HepG2 (cell line): ENCODE data around the gene BRD8. TPM values are rescaled to one million over a fixed set of nuclear protein-coding genes. Genes with fewer than 3 reads are reported as not detected.

Experiments
- ATAC-seq: fragments of 200-7000 bp; cut with Tn5 transposase; 3 replicates; pipeline ENCODE4 v1.9.1; 2020; ENCODE audit warnings: mild to moderate bottlenecking, moderate library complexity
- BruUV-seq: library from RNA; stranded (reverse); fragments of 400-500 nt; replicated peaks from 2 replicates; lab custom pipeline; 2021; lab: Mats Ljungman, UMichigan
- CTCF ChIA-PET: fragments of 300-600 bp; formaldehyde crosslinking; extraction: SDS; loops from one replicate; lab custom pipeline; 2021; ENCODE audit warnings: low total read pairs, inconsistent platforms, low intra/inter-chr PET ratio; lab: Yijun Ruan, JAX
- POLR2A ChIA-PET: fragments of 350-600 bp; sonication (Branson Sonifier 250); formaldehyde crosslinking; loops from one replicate; lab custom pipeline; 2020; ENCODE audit warnings: antibody characterized with exemption, inconsistent platforms; lab: Yijun Ruan, JAX
- DNase-seq: peaks from one replicate; pipeline ENCODE4 v3.0.0-alpha.2; 2015; ENCODE audit warnings: low spot score
- FAIRE-seq: peaks from 3 replicates; lab custom pipeline; 2011; peaks lifted over from hg19 to GRCh38; lab: Jason Lieb, UNC
- H2AFZ ChIP-seq: one replicate; pipeline ENCODE4 v1.6.1; 2011; ENCODE audit warnings: low read length, inconsistent platforms
- H3K27ac ChIP-seq: fragments of 300-600 bp; 3 replicates; pipeline ENCODE4 v1.8.0; 2011; ENCODE audit warnings: mixed run types, mild to moderate bottlenecking, mixed read lengths, low read length, inconsistent platforms; ENCODE audit not compliant: insufficient read depth; ENCODE audit errors: extremely low read length
- H3K27me3 ChIP-seq, 2 experiments: fragments of 200-600 bp in 1 of 2; 2 replicates in 1 of 2; 3 replicates in 1 of 2; pipeline versions ENCODE4 v1.6.0 to v1.8.0; 2011; ENCODE audit warnings: low read length in 2 of 2, mild to moderate bottlenecking in 2 of 2, moderate library complexity in 2 of 2, inconsistent platforms in 1 of 2; ENCODE audit not compliant: insufficient read depth in 2 of 2, control insufficient read depth in 1 of 2
- H3K36me3 ChIP-seq, 2 experiments: fragments of 200-600 bp in 1 of 2; replicated peaks in 1 of 2; 2 replicates in 1 of 2; 3 replicates in 1 of 2; pipeline versions ENCODE4 v1.5.1 to v1.8.0; 2011; ENCODE audit warnings: low read length in 2 of 2, inconsistent platforms in 1 of 2; ENCODE audit not compliant: insufficient read depth in 2 of 2, control insufficient read depth in 1 of 2
- H3K4me1 ChIP-seq: 2 replicates; pipeline ENCODE4 v1.5.1; 2012; ENCODE audit warnings: low read length, inconsistent platforms; ENCODE audit not compliant: insufficient read depth
- H3K4me2 ChIP-seq: 2 replicates; pipeline ENCODE4 v1.6.0; 2011; ENCODE audit warnings: low read depth, low read length, inconsistent platforms
- H3K4me3 ChIP-seq, 3 experiments: fragments of 200-600 bp in 1 of 3; sonication (generic), shearing (Covaris generic) in 1 of 3; replicated peaks in 1 of 3; 2 replicates each; pipeline ENCODE4 v1.5.1; 2011 to 2016; ENCODE audit warnings: low read length in 3 of 3, inconsistent platforms in 2 of 3, low read depth in 2 of 3, mild to moderate bottlenecking in 2 of 3, control low read depth in 1 of 3, mixed read lengths in 1 of 3; ENCODE audit not compliant: insufficient read depth in 1 of 3
- H3K79me2 ChIP-seq: one replicate; pipeline ENCODE4 v1.6.1; 2011; ENCODE audit warnings: low read length, inconsistent platforms; ENCODE audit not compliant: insufficient read depth
- H3K9ac ChIP-seq: 2 replicates; pipeline ENCODE4 v1.6.0; 2011; ENCODE audit warnings: mild to moderate bottlenecking, low read depth, low read length, inconsistent platforms; ENCODE audit not compliant: insufficient read depth
- H3K9me3 ChIP-seq: 2 replicates; pipeline ENCODE4 v1.5.1; 2012; ENCODE audit warnings: mild to moderate bottlenecking, low read length
- H4K20me1 ChIP-seq: 2 replicates; pipeline ENCODE4 v1.6.0; 2011; ENCODE audit warnings: inconsistent platforms, mild to moderate bottlenecking, low read length, moderate library complexity; ENCODE audit not compliant: insufficient read depth
- AKAP8 ChIP-seq: sonication (generic); formaldehyde crosslinking; IDR thresholded peaks from 2 replicates; pipeline ENCODE4 v1.5.1; 2020; ENCODE audit warnings: mild to moderate bottlenecking, missing genetic modification reagents
- CCAR2 ChIP-seq: fragments of 200-400 bp; formaldehyde crosslinking; optimal IDR thresholded peaks from 2 replicates; pipeline ENCODE3; 2018; ENCODE audit warnings: low read depth, mild to moderate bottlenecking, low read length, moderate library complexity
- DR1 ChIP-seq: sonication (generic); formaldehyde crosslinking; IDR thresholded peaks from 2 replicates; pipeline ENCODE4 v1.8.0; 2021; ENCODE audit warnings: mild to moderate bottlenecking, missing genetic modification reagents, inconsistent platforms
- RFXAP ChIP-seq: sonication (generic); formaldehyde crosslinking; IDR thresholded peaks from 2 replicates; pipeline ENCODE4 v1.4.0; 2020; ENCODE audit warnings: missing genetic modification reagents, borderline replicate concordance
- RXRB ChIP-seq: IDR thresholded peaks from 2 replicates; pipeline ENCODE4 v1.6.1; 2016; ENCODE audit warnings: borderline replicate concordance, missing genetic modification reagents, missing compliant biosample characterization
- SAP130 ChIP-seq: IDR thresholded peaks from 2 replicates; pipeline ENCODE4 v1.6.1; 2016; ENCODE audit warnings: low read depth
- SIN3A ChIP-seq: IDR thresholded peaks from 2 replicates; pipeline ENCODE4 v1.6.1; 2011; ENCODE audit warnings: low read depth, mild to moderate bottlenecking, control low read depth, low read length, borderline replicate concordance
- YEATS4 ChIP-seq: sonication (generic); formaldehyde crosslinking; IDR thresholded peaks from 2 replicates; pipeline ENCODE4 v1.4.0; 2020; ENCODE audit warnings: missing genetic modification reagents, borderline replicate concordance
- ZNF335 ChIP-seq: sonication (generic); formaldehyde crosslinking; IDR thresholded peaks from 2 replicates; pipeline ENCODE4 v1.4.0; 2020; ENCODE audit warnings: missing genetic modification reagents
- ZNF350 ChIP-seq: sonication (generic); formaldehyde crosslinking; IDR thresholded peaks from 2 replicates; pipeline ENCODE4 v1.4.0; 2020; ENCODE audit warnings: mild to moderate bottlenecking, low read depth, missing genetic modification reagents, borderline replicate concordance
- ZNF451 ChIP-seq: sonication (generic); formaldehyde crosslinking; IDR thresholded peaks from 2 replicates; pipeline ENCODE4 v1.5.0; 2020; ENCODE audit warnings: mild to moderate bottlenecking, missing genetic modification reagents
- WGBS: methylation state at CpG from one replicate; pipeline ENCODE4 v1.1.6; 2017; ENCODE audit warnings: low lambda C conversion rate; 5-methylcytosine and 5-hydroxymethylcytosine counted together
- in situ Hi-C: cut with HindIII; loops from 2 replicates; pipeline ENCODE4 v1.10.0; 2017; ENCODE audit warnings: low pct_unique_long_range_greater_than_20kb; ENCODE audit not compliant: extremely low pct_ligation_motif_present
- intact Hi-C: fragments of 100-400 bp; cut with micrococcal nuclease; formaldehyde crosslinking; loops from one replicate; pipeline ENCODE4 v1.10.0; 2022; ENCODE audit not compliant: unreplicated experiment
- polyA plus RNA-seq, 8 experiments: library from polyadenylated mRNA; depleted of rRNA in 3 of 8; stranded (reverse) in 7 of 8; unstranded in 1 of 8; fragments of >200 nt; fragmentation: Illumina TruSeq in 4 of 8; extraction: Trizol in 4 of 8; gene quantifications; 2 replicates each; pipeline versions ENCODE4 v1.2.1 to v1.2.3, GENCODE V29; 2011 to 2016; ENCODE audit warnings: low read depth in 4 of 8, missing spikeins in 1 of 8, mixed read lengths in 1 of 8; ENCODE audit not compliant: insufficient read depth in 1 of 8
- total RNA-seq, 5 experiments: library from RNA; depleted of rRNA; stranded (reverse); fragments of >200 nt; fragmentation: Illumina TruSeq; extraction: Trizol; gene quantifications; 2 replicates each; pipeline ENCODE4 v1.2.3, GENCODE V29; 2016; ENCODE audit warnings: low read depth in 1 of 5
- TF ChIP-seq, protein P1 (sequence below): sonication (generic); formaldehyde crosslinking; IDR thresholded peaks from 2 replicates; pipeline ENCODE4 v1.9.0; 2021; ENCODE audit warnings: missing genetic modification reagents, mild to moderate bottlenecking, borderline replicate concordance
- TF ChIP-seq, protein P2 (sequence below): sonication (generic); formaldehyde crosslinking; IDR thresholded peaks from 2 replicates; pipeline ENCODE4 v1.8.1; 2023; ENCODE audit warnings: missing genetic modification reagents, inconsistent platforms, borderline replicate concordance
- TF ChIP-seq, protein P3 (sequence below): sonication (generic); formaldehyde crosslinking; conservative IDR thresholded peaks from 2 replicates; pipeline ENCODE4 v1.8.1; 2023; ENCODE audit warnings: missing genetic modification reagents
- TF ChIP-seq, protein P4 (sequence below): sonication (generic); formaldehyde crosslinking; IDR thresholded peaks from 2 replicates; pipeline ENCODE4 v1.8.0; 2022; ENCODE audit warnings: mild to moderate bottlenecking, missing genetic modification reagents
- TF ChIP-seq, protein P5 (sequence below): IDR thresholded peaks from 2 replicates; pipeline ENCODE4 v1.6.1; 2016; ENCODE audit warnings: low read depth, control low read depth
- TF ChIP-seq, protein P6 (sequence below): IDR thresholded peaks from 2 replicates; pipeline ENCODE4 v1.6.1; 2016; ENCODE audit warnings: mild to moderate bottlenecking, missing biosample characterization, missing genetic modification reagents

BRD8 gene
- total and polyA plus RNA-seq, 2 of the 13 experiments (the other 11 are each of a cell fraction or from before 2014, with no cell fraction given) = 62.5 to 71.1 TPM

DNA sequence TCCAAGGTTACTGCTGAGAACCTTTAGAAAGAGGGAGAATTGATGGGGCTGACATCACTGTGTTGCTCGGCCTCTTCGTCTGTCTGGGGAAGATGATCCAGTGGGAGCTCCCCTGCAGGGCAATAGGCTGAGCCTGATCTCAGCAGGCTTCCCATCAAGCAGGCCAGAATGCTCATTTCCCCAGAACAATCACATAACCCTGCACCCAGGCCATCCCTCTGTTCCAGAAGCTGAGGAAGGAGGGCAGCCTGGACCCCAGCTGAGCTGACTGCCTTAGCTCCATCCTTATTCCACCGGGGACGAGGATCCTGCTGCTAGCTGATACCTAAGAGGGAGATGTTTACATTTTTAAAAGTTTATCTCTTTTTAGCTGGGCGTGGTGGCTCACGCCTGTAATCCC, 46.3 kb upstream of the BRD8 start:
- peaks cover 17% of the 10 kb centered on the region; the same call in 1 of the 2 replicates for H3K9me3 ChIP-seq
- ATAC-seq (no peak), DNase-seq (no peak), FAIRE-seq (no peak)
- no peak overlapping the region for H3K27ac ChIP-seq
- no peaks in the 10 kb centered on the region for H4K20me1 ChIP-seq
- TF ChIP-seq DR1 (CRISPR knock-in tag) (no peak), RFXAP (no peak), YEATS4 (no peak), RXRB (CRISPR knock-in tag) (no peak), ZNF350 (CRISPR knock-in tag) (no peak), SIN3A (no peak), AKAP8 (CRISPR knock-in tag) (no peak), SAP130 (no peak), ZNF335 (no peak), CCAR2 (no peak), ZNF451 (CRISPR knock-in tag) (no peak)
- TF ChIP-seq, protein P1, sequence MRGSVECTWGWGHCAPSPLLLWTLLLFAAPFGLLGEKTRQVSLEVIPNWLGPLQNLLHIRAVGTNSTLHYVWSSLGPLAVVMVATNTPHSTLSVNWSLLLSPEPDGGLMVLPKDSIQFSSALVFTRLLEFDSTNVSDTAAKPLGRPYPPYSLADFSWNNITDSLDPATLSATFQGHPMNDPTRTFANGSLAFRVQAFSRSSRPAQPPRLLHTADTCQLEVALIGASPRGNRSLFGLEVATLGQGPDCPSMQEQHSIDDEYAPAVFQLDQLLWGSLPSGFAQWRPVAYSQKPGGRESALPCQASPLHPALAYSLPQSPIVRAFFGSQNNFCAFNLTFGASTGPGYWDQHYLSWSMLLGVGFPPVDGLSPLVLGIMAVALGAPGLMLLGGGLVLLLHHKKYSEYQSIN (CRISPR knock-in tag) = no peak
- TF ChIP-seq, protein P2, sequence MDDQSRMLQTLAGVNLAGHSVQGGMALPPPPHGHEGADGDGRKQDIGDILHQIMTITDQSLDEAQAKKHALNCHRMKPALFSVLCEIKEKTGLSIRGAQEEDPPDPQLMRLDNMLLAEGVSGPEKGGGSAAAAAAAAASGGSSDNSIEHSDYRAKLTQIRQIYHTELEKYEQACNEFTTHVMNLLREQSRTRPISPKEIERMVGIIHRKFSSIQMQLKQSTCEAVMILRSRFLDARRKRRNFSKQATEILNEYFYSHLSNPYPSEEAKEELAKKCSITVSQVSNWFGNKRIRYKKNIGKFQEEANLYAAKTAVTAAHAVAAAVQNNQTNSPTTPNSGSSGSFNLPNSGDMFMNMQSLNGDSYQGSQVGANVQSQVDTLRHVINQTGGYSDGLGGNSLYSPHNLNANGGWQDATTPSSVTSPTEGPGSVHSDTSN = no peak
- TF ChIP-seq, protein P3, sequence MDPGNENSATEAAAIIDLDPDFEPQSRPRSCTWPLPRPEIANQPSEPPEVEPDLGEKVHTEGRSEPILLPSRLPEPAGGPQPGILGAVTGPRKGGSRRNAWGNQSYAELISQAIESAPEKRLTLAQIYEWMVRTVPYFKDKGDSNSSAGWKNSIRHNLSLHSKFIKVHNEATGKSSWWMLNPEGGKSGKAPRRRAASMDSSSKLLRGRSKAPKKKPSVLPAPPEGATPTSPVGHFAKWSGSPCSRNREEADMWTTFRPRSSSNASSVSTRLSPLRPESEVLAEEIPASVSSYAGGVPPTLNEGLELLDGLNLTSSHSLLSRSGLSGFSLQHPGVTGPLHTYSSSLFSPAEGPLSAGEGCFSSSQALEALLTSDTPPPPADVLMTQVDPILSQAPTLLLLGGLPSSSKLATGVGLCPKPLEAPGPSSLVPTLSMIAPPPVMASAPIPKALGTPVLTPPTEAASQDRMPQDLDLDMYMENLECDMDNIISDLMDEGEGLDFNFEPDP = no peak
- TF ChIP-seq, protein P4, sequence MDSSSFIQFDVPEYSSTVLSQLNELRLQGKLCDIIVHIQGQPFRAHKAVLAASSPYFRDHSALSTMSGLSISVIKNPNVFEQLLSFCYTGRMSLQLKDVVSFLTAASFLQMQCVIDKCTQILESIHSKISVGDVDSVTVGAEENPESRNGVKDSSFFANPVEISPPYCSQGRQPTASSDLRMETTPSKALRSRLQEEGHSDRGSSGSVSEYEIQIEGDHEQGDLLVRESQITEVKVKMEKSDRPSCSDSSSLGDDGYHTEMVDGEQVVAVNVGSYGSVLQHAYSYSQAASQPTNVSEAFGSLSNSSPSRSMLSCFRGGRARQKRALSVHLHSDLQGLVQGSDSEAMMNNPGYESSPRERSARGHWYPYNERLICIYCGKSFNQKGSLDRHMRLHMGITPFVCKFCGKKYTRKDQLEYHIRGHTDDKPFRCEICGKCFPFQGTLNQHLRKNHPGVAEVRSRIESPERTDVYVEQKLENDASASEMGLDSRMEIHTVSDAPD = no peak
- TF ChIP-seq, protein P5, sequence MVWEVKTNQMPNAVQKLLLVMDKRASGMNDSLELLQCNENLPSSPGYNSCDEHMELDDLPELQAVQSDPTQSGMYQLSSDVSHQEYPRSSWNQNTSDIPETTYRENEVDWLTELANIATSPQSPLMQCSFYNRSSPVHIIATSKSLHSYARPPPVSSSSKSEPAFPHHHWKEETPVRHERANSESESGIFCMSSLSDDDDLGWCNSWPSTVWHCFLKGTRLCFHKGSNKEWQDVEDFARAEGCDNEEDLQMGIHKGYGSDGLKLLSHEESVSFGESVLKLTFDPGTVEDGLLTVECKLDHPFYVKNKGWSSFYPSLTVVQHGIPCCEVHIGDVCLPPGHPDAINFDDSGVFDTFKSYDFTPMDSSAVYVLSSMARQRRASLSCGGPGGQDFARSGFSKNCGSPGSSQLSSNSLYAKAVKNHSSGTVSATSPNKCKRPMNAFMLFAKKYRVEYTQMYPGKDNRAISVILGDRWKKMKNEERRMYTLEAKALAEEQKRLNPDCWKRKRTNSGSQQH (CRISPR knock-in tag) = no peak
- TF ChIP-seq, protein P6, sequence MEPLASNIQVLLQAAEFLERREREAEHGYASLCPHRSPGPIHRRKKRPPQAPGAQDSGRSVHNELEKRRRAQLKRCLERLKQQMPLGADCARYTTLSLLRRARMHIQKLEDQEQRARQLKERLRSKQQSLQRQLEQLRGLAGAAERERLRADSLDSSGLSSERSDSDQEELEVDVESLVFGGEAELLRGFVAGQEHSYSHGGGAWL (CRISPR knock-in tag) = no peak
- no peak overlapping the region for H3K4me3 ChIP-seq
- no peaks in the 10 kb centered on the region for H3K79me2 ChIP-seq
- CTCF ChIA-PET = interaction anchor here (2.6 kb wide), 1 partner anchor 58 kb away, joined by 33 read pairs; no protein-coding TSS in a partner anchor
- WGBS = 57% methylated on average over 6 of the region's 6 CpGs
- no peak overlapping the region for H3K4me2 ChIP-seq
- no peak overlapping the region for H2AFZ ChIP-seq
- H3K4me1 ChIP-seq = peaks cover 20% of the 10 kb centered on the region
- intact Hi-C loops (no loop called here), in situ Hi-C loops (loop anchor here (5.0 kb wide), 1 partner anchor 48 kb away; the partner anchor contains the start of gene GFRA3)
- no peaks in the 10 kb centered on the region for H3K27me3 ChIP-seq
- H3K36me3 ChIP-seq = no peaks in the 10 kb centered on the region
- no peak overlapping the region for H3K9ac ChIP-seq
- no TSS peak for BruUV-seq
- POLR2A ChIA-PET = no interaction called here
